GM18499 (cell line): ENCODE measurements around the gene GOLGA8K.
"Not testable (repeated sequence)": the region's sequence is repeated elsewhere in the genome, so short reads cannot be mapped to it uniquely, and the experiment has no call there.

ENCODE experiments used
- ATAC-seq: cut with Tn5 transposase; IDR thresholded peaks from one replicate; pipeline ENCODE4 v1.9.1; 2021; ENCODE audit warnings: moderate number of reproducible peaks; ENCODE audit not compliant: insufficient read depth, unreplicated experiment

The GOLGA8K gene, protein sequence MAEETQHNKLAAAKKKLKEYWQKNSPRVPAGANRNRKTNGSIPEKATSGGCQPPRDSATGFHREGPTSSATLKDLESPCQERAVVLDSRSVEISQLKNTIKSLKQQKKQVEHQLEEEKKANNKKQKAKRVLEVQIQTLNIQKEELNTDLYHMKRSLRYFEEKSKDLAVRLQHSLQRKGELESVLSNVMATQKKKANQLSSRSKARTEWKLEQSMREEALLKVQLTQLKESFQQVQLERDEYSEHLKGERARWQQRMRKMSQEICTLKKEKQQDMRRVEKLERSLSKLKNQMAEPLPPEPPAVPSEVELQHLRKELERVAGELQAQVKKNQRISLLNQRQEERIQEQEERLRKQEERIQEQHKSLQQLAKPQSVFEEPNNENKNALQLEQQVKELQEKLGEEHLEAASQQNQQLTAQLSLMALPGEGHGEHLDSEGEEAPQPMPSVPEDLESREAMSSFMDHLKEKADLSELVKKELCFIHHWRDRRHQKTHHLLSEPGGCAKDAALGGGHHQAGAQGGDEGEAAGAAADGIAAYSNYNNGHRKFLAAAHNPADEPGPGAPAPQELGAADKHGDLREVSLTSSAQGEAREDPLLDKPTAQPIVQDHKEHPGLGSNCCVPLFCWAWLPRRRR

DNA sequence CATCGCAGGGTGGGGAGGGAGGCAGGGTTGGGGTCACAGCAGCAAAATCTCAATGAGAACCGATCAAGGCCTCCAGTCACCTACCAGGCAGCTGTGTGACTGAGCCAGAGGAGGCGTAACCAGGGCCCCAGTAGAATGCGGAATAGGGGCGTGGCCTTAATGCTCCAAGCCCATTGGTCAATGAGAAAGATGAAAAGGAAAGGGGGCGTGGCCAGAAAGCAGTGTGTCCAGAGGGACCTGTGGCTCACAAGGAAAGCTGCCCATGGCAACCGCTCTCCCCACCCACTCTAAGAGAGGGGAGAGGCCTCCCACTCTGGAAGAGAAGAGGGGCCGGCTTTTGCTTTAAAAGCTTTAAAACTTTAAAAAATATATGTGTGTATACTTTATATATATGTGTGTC lies at the start of gene GOLGA8K:
Gene GOLGA8K, minus strand, starts transcription at position 101 of the 400 bp plus-strand sequence. Its CDS starts 98 bp downstream, at position 3.
- not testable (repeated sequence) for ATAC-seq

DNA sequence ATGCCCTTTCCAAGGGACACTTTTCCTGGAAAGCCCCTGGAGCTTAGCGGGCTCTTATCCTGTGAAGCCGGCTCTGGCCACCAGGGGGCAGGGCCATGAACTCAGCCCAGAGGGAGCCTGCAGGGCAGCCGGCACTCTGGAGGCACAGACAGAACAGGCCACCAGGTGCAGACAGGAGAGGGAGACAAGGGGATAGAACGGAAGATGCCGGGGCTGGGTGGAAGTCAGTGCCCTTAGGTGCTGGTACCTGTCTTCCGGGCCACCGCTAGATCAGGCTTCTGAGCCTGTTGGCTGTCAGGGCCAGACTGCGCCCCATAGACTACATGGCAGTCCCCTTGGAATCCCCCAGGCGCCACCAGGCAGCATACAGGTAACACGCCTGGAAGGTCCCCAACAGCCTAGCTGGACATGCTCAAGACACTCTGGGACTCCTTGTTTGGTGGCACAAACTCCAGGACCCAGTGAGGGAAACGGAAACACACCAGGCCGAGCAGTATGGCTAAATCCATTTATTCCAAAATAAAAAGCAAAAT lies 37.4 kb upstream of the GOLGA8K start:
- not testable (repeated sequence) for ATAC-seq

DNA sequence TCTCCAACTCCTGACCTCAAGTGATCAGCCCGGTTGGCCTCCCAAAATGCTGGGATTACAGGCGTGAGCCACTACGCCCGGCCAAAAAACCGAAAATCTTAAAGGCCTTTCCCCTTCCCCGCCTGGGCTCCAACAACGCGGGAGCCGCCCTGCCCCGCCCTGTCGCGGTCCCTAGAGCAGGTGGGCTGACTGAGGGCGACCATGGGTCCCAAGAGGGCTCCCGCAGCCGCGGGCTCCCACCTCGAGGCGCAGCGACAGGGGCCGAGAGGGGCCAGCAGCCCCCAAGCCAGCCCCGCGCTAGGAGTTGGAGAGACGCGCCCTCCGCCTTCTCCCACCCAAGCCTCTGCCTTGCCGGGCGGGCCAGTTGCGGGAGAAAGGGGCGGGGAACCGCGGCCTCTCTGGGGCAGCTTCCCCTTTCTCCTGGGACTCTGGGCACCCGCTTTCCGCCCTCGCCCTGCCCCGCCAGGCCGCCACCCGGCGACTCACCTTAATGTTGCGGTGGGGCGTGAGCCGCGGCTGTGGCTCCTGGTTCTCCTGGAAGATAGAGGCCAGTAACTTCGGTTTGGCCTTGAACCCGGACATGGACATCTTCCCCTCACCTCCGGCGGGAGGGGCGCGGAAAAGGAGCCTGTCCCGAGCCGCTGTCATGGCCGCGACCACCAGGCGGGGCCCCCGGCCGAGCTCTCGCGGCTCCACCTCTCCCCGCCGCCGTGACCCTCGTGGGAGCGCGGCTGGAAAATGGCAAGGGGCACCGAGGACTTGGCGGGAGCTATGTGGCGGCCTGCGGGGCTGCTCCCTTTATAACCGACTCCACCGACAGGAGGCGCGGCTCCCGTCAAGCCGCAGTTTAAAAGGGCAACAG lies 31.2 kb upstream of the GOLGA8K start:
- not testable (repeated sequence) for ATAC-seq

DNA sequence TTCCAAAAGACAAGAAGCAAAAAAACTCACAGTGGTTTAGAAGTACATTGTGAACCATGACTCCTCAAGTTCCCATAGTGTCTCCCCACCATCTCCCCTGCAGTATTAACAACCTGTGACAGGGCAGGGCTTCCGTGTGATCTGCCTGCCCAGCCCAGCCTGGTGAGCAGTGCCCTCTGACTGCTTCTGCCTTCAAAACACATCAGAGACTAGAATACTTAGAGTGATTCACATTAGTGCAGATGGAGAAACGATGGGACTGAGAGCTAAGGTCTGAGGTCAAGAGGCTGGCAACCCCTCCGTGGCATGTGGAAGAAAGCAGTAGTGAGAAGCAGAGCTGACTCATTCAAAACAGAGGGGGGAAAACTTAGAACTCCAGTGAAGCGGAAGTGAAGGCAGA lies 24.5 kb upstream of the GOLGA8K start:
- not testable (repeated sequence) for ATAC-seq

DNA sequence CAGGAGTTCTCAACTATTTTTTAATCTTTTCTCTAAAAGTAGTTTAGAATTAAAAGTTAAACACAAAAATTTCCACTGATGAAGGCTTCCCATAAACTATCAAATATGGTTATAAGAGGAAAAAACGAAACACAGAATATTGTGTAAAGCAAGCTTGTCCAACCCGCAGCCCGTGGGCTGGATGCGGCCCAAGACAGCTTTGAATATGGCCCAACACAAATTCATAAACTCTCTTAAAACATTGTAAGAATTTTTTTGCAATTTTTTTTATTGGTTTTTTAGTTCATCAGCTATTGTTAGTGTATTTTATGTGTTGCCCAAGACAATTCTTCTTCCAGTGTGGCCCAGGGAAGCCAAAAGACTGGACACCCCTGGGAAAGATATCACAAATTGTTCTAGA lies 23.4 kb upstream of the GOLGA8K start:
- ATAC-seq: not testable (repeated sequence)

DNA sequence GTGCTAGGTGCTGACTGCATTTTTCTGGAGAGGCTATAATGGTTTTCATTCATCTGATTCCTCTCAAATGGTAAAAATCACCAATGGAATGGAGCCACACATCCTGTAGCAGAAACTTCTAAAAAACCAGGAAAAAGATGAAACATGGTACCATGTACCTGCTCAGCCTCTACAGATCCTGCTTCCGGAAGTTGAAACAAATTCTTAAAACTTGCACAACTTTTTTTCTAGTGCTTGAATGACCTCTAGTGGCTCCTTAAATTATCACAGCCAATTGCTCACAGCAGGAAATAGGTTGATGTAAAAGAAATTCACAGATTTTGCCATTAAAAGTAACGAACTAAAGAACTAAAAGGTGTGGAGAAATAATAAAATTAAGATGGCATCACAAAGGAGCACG lies 4.8 kb upstream of the GOLGA8K start:
- ATAC-seq: not testable (repeated sequence)

DNA sequence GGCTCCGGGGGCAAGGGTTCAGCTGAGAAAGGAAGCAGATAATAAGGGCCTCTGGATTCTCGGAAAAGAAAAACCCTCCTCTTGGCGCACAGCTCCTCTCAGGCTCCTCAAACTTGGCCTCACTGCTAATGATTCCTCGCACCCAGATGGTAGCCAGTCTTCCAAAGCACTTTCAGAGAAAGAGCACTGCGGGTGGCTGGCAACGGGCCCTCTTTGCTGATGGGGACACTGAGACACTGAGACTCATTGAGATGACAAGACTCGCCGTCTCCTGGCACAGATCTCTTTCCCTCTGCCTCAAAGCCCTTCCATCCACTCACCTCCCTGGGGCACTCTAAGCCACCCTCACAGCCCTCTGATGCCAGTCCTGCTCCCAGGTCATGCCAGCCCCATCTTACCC lies 6.6 kb downstream of the GOLGA8K start:
- ATAC-seq: not testable (repeated sequence)

DNA sequence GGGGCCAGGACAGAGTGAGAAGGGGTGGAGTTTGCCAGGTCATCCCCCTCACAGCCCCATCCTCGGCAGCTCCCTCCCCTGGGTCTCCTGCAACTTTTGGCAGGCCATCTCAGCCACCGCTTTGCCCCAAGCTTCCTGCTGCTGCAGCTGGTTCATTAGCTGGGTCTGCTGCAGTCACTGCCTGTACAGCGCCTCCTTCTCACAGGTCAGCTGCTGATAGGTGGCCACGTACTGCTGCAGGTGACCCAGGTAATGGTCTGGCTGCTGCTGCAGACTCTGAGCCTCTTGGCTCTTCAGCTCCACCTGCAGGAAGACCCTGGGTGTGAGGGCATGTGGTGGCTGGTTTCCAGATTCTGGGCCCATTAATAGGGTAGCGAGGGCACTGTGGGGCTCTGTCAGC lies 8.3 kb downstream of the GOLGA8K start:
- ATAC-seq: not testable (repeated sequence)

DNA sequence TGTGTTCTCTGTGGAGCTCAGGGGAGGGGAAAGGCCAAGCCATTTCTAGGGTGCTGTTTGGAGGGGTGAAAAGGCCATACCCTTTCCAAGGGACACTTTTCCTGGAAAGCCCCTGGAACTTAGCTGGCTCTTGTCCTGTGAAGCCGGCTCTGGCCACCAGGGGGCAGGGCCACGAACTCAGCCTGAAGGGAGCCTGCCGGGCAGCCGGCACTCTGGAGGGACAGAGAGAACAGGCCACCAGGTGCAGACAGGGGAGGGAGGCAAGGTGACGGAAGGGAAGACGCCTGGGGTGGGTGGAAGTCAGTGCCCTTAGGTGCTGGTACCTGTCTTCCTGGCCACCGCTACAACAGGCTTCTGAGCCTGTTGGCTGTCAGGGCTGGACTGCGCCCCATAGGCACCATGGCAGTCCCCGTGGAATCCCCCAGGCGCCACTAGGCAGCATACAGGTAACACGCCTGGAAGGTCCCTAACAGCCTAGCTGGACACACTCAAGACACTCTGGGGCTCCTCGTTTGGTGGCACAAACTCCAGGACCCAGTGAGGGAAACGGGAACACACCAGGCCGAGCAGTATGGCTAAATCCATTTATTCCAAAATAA lies 14.9 kb downstream of the GOLGA8K start:
- ATAC-seq: not testable (repeated sequence)

DNA sequence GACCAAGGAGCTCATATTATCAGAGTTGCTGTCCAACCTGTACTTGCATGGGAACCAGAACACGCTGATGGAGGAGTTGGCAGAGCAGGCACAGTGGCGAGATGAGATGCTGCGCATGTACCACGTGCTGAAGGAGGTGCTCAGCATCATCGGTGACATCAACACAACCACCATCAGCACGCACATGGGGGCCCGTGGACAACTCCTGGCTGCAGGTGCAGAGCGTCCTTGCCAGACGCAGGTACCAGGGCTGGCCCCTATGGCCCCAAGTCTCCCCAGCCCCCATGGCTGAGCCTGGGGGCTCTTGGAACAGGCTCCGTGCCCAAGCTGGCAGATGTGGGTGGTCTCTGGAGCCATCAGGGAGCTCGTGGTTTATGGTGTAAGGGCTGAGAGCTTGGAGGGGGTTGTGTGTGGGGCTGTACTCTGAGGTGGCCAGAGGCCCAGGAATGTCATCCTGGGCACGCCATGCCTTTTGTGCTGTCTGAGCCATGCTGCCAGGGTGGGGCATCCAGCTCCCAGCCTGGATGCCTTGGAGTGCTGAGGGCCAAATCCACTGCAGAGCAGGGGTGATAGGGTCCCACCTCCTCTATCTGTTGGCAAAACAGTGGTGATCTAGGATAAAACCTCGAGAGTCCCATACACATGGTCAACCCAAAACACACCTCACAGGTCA lies 17.1 kb downstream of the GOLGA8K start:
- ATAC-seq: not testable (repeated sequence)

DNA sequence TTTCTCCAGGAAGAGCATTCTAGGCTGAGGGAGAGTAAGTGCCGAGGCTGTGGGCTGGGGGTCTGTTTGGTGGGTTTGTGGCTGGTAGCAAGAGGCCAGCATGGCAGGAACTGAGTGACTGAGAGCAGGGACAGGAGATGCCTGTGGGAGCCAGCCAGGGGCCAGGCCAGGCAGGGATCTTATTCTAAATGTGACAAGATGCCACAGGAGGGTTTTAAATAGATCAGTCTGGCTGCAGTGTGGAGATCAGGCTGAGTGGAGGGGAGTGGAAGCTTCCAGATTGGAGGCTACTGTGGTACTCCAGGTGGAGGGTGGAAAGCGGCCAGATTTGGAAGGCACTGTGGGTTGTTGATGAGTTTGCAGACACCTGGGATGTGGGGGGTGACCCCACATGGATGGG lies 28.9 kb downstream of the GOLGA8K start:
- ATAC-seq: not testable (repeated sequence)

DNA sequence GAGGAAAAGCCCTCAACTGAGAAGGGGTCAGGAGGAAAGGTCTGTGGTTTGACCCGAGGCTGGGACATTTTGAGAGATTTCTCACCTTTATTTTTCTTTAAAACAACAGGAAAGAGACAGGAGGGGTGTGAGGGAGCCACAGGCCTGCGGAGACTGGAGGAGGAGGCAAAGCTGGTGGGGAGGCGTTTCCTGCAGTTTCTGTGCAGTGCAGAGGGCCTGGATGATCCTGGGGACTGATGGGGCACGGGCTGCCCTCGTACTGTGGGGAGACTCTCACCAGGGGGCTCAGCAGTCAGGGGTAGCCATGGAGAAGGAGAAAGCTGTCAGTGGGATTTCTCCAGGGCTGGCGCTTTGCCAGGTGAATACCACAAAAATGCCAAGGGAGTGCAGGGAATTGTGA lies 29.4 kb downstream of the GOLGA8K start:
- ATAC-seq: not testable (repeated sequence)

DNA sequence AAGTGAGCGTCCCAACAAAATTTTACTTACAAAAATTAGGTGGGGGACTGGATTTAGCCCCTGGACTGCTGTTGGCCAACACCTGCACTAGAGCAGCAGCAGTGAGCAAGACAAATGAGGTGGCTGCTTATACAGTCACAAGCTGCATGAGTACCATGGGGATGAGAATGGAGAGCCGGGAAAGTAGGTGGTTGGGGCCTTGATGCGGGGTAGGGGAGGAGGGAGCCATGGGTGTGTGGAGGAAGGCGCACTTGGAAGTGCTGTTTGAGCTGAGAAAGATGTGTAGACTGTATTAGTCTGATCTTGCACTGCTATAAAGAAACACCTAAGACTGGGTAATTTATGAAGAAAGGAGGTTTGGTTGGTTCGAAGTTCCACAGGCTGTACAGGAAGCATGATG lies 31.0 kb downstream of the GOLGA8K start:
- ATAC-seq: not testable (repeated sequence)

DNA sequence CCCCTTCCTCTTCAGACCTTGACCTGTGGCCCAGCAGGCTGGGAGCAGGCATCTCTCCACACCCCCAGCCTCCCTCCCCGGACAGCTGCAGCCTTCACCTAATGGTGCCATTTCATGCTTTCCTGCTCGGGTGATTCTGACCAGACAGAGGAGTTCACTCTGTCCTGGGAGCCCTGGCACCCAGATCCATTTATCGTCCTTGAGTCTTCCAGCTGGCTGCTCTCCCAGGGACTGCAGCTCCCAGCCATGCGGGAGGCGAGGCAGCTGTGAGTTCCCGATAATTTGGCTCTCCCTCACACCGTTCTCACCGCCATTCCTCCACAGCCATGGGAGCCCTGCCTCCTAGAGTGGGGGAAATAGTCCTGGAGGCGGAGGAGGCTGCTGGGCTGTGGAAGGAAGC lies 32.6 kb downstream of the GOLGA8K start:
- not testable (repeated sequence) for ATAC-seq

DNA sequence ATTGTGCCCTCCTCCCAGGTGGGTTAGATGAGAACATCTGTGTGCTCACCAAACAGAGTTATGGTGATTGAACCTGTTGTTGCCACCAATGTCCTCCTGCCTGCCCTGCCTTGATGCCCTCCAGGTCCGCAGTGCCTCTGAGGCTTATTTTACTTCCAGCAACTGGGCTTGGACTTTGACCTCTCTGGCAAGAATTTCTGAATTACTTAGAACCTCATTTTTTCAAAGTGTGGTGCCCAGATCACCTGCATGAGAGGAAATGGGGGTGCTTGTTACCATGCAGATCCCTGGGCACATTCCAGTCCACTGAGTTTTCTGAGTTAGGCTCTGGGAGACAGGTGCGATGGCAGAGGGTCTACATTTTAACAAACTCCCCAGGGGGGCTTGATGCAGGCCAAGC lies 33.0 kb downstream of the GOLGA8K start:
- ATAC-seq: not testable (repeated sequence)

DNA sequence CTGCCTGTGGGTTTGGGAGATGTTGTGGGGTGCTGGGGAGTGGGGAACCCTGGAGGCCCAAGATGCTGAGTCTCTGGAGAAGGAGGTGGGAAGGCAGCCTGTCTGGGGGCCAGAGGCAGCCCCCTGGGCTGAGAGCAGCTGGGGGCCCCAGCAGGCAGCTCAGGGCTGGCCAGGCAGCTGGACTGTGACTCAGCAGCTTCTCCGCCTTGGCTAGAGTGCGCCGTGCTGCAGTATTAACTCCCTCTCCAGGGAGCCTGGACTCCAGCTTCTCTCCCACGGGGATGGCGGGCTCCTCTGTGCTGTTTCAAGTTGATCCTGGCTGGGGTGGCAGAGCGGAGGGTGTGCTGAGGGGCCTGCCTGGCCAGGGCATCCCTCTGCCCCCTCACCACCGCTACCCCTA lies 36.6 kb downstream of the GOLGA8K start:
- not testable (repeated sequence) for ATAC-seq

DNA sequence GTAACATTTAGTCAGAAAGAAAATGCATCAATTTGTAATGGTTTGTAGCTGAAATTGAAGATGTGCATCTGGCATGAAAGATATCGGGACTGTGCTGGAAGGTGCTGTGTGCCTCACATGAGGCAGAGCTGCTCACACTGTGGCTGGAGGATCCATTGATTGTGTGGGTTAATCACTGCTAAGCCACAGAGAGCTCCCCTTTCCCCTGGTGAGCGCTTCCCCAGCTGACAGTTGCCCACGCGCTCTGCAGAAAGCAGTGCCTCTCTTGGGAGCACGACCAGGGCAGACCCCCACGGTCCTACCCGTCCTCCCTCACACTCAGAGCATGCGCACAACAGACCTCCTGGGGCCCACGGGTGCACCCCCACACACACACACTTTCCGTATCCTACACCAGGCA lies 37.1 kb downstream of the GOLGA8K start:
- ATAC-seq: not testable (repeated sequence)

DNA sequence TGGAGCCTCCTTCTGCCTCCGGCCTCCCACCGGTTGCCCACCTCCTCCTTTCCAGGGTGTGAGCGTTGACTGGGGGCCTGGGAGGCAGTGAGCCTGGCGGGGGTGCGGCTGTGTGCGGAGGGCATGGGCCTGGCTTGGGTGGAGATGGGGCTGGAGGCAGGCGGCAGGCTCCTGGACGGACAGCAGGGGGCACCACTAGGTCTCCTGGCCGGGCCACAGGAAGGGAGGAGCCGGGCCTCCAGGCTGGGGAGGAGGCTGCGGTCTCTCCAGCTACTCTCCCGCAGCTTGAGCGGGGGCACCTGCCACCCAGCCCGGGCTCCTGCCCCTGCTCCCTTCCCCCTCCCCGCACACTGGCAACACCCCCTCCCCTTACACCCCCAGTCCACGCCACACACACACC lies 38.1 kb downstream of the GOLGA8K start:
- ATAC-seq: not testable (repeated sequence)

DNA sequence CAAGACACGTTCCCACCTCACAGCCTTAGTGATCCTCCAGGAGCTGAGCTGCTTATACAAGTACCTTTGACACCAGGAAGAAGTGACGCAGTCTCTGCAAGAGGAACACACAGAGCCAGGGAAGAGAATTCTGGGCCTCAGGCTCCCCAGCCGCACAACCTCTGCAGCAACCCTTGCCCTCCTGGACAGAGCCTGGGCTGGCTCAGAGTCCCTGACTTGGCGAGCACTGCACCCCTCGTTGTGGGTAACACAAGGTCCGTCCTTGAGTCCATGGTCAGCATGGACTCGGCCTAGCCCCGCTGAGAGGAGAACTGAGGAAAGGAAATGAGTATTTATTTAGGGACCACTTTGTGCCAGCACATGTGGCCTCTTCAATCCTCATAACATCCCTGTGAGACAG lies 39.6 kb downstream of the GOLGA8K start:
- ATAC-seq: not testable (repeated sequence)
